ENCODE data around the gene NFASC.

Gene NFASC

DNA sequence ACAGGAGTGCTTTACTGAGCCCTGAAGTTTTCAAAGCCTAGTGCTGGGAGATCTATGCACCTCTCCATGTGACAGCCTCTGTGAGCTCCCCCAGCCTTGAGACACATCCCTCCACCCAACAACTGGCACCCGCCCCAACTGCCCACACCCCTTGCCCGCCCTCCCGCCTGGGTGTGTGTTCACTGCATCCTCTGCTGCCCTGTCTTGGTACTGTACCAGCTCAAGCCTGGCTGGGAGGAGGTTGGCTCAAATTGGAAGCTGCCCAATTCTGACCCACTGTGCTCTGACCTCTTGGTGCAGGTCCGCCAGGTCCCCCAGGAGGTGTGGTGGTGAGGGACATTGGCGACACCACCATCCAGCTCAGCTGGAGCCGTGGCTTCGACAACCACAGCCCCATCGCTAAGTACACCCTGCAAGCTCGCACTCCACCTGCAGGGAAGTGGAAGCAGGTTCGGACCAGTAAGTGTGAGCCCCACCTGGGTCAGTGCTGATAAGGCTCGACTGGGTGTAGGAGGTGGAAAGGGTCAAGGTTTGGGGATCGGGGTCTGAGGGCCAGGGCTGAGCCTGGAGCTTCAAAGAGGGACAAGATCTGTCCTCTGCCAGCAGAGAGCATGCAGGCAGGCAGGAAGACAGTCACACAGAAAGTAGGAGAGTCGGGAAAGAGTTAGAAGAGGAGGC is 195.6 kb downstream of the NFASC start:
- DNase-seq (ENCODE audit: low read depth in 2 of 2): no peak
- no peak overlapping the region for H3K4me3 ChIP-seq (replicated peaks in 1 of 2; ENCODE audit: low read depth in 2 of 2, low read length in 2 of 2)
- TF ChIP-seq, protein P1, sequence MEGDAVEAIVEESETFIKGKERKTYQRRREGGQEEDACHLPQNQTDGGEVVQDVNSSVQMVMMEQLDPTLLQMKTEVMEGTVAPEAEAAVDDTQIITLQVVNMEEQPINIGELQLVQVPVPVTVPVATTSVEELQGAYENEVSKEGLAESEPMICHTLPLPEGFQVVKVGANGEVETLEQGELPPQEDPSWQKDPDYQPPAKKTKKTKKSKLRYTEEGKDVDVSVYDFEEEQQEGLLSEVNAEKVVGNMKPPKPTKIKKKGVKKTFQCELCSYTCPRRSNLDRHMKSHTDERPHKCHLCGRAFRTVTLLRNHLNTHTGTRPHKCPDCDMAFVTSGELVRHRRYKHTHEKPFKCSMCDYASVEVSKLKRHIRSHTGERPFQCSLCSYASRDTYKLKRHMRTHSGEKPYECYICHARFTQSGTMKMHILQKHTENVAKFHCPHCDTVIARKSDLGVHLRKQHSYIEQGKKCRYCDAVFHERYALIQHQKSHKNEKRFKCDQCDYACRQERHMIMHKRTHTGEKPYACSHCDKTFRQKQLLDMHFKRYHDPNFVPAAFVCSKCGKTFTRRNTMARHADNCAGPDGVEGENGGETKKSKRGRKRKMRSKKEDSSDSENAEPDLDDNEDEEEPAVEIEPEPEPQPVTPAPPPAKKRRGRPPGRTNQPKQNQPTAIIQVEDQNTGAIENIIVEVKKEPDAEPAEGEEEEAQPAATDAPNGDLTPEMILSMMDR (IDR thresholded peaks at IDR 0.05; ENCODE audit: low read depth, low read length): no peak

DNA sequence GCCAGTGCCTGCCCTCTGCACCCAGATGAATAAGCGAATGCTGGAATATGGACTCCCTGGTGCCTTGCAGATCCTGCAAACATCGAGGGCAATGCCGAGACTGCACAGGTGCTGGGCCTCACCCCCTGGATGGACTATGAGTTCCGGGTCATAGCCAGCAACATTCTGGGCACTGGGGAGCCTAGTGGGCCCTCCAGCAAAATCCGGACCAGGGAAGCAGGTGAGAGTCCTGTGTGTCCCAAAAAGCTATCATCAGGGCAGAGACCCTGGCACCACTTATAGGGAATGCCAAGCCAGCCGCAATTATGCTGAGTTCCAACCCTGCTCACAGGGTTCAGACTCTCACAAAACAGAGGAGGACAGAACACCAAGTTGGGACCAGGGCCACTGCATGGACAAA is 196.4 kb downstream of the NFASC start:
- H3K4me3 ChIP-seq (replicated peaks in 1 of 2; ENCODE audit: low read depth in 2 of 2, low read length in 2 of 2): no peak overlapping the region
- no peak for DNase-seq (ENCODE audit: low read depth in 2 of 2)
- TF ChIP-seq, protein P1 (IDR thresholded peaks at IDR 0.05; ENCODE audit: low read depth, low read length): no peak

DNA sequence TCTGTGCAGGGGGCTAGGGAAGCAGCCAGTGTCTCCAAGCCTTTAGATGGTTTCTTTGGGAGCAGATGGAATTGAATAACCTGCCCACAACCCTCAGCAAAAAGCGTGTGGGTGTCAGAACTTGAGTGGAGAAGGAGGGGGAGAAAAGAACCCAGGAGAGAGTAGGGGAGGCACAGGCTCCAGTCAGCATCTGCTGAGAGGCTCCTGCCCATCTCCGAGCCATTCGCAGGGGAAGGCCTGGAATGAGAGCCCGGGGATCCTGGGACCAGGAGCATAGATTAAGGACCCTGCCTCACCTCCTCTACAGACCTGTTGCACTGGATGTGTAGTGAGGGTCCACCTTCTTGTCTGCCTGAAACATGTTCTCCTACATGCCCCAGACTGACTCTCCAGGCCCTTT is 197.3 kb downstream of the NFASC start:
- H3K4me3 ChIP-seq (replicated peaks in 1 of 2; ENCODE audit: low read depth in 2 of 2, low read length in 2 of 2): no peak overlapping the region
- DNase-seq (ENCODE audit: low read depth in 2 of 2): no peak
- TF ChIP-seq, protein P1 (IDR thresholded peaks at IDR 0.05; ENCODE audit: low read depth, low read length): no peak

DNA sequence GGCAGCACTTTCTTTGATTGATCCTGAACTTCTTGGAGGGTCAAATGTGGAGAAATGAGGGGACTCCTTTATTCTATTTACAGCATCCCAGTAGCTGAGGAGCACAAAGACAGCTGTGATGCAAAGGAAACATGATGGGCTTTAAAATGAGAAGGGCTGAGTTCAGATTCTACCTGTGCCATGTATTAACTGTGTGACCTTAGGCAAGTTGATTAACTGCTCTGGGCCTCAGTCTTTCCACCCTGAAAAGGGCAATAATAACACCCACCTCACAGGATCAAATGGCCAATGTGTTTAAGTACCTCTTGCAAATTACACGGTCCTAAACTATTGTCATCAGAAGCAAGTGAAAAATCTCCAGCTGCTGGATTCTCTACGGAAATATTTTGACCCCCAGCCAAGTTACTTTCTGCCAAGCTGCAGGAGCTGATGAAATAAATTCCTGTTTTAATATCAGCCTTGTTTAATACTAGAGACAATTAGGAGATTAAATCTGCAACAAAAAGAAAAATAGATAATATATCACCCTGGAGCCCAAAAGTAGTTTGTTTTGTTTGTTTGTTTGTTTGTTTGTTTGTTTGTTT is 197.9 kb downstream of the NFASC start:
- DNase-seq (ENCODE audit: low read depth in 2 of 2): peak; percentile 31 to 71
- TF ChIP-seq, protein P1 (IDR thresholded peaks at IDR 0.05; ENCODE audit: low read depth, low read length): no peak
- H3K4me3 ChIP-seq (replicated peaks in 1 of 2; ENCODE audit: low read depth in 2 of 2, low read length in 2 of 2): no peak overlapping the region

DNA sequence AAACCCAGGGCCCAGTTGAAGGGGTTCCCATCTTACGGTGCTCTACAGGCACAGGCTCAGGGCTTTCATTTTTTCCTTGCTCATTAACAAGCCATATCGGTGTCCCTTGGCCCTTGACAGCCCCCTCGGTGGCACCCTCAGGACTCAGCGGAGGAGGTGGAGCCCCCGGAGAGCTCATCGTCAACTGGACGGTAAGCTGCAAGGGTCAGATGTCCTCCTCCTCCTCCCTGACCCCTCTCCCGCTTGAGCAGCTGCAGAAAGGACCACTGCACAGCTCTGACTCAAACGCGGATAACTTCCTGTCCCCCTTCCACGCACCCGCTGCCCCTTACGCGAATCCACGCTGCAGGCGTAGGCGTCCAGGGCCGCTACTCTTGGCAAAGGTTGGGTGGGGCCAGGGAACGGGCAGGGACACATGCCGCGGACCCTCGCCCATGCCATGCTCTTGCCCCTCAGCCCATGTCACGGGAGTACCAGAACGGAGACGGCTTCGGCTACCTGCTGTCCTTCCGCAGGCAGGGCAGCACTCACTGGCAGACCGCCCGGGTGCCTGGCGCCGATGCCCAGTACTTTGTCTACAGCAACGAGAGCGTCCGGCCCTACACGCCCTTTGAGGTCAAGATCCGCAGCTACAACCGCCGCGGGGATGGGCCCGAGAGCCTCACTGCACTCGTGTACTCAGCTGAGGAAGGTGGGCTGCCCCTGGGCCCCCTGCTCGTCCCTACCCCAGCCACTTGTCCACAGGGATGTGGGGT is 198.9 kb downstream of the NFASC start:
- TF ChIP-seq, protein P1 (IDR thresholded peaks at IDR 0.05; ENCODE audit: low read depth, low read length): no peak
- H3K4me3 ChIP-seq (replicated peaks in 1 of 2; ENCODE audit: low read depth in 2 of 2, low read length in 2 of 2): no peak overlapping the region
- no peak for DNase-seq (ENCODE audit: low read depth in 2 of 2)

DNA sequence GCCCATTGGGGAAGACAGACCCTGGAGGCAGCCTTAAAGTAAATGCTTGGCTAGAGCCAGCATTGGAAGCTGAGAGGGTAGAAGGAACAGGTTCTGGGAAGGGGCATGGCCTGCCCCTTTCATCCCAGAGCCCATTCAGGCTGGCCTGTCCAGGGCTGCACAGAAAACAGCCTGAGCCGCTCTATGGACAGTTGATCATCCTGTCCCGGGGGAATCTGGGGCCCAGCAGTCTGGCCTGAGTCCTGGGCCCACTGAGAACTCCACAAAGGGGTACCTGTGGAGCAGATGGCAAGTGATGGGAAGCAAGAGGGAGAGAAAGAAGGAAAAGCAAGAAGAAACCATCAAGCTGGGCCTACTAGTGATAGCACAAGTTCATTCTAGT is 200.4 kb downstream of the NFASC start:
- DNase-seq (ENCODE audit: low read depth in 2 of 2): no peak
- no peak overlapping the region for H3K4me3 ChIP-seq (replicated peaks in 1 of 2; ENCODE audit: low read depth in 2 of 2, low read length in 2 of 2)
- TF ChIP-seq, protein P1 (IDR thresholded peaks at IDR 0.05; ENCODE audit: low read depth, low read length): no peak
